Liver (tissue), 9 donors: ENCODE results near the gene SCART1. TPM values are rescaled to one million over a fixed set of nuclear protein-coding genes. Genes with fewer than 3 reads are reported as not detected.

ENCODE experiments used
- DNase-seq: peaks from one replicate; pipeline ENCODE4 v3.0.0-alpha.2; 2017; ENCODE audit warnings: low spot score
- H3K27ac ChIP-seq, 2 donors: one replicate each; pipeline ENCODE4 v1.7.0; 2013; ENCODE audit warnings: inconsistent platforms in 2 of 2, low read length in 2 of 2, control low read depth in 1 of 2, low read depth in 1 of 2, mild to moderate bottlenecking in 1 of 2
- H3K27me3 ChIP-seq, 4 donors: one replicate each; pipeline versions ENCODE4 v1.6.1 to v1.7.0; 2013; ENCODE audit warnings: low read length in 3 of 4, inconsistent platforms in 1 of 4, mild to moderate bottlenecking in 1 of 4, moderate library complexity in 1 of 4; ENCODE audit not compliant: control insufficient read depth in 4 of 4, insufficient read depth in 4 of 4
- H3K36me3 ChIP-seq, 4 donors: one replicate each; pipeline versions ENCODE4 v1.6.1 to v1.7.0; 2013; ENCODE audit warnings: low read length in 3 of 4, mild to moderate bottlenecking in 3 of 4, low read depth in 1 of 4, moderate library complexity in 1 of 4; ENCODE audit not compliant: control insufficient read depth in 4 of 4, insufficient read depth in 3 of 4
- H3K4me1 ChIP-seq, 4 donors: one replicate each; pipeline versions ENCODE4 v1.6.1 to v1.7.0; 2013; ENCODE audit warnings: low read length in 3 of 4, mild to moderate bottlenecking in 3 of 4, moderate library complexity in 1 of 4; ENCODE audit not compliant: control insufficient read depth in 4 of 4, insufficient read depth in 4 of 4
- H3K4me3 ChIP-seq, 3 donors: one replicate each; pipeline versions ENCODE4 v1.6.1 to v1.7.0; 2013; ENCODE audit warnings: low read length in 3 of 3, control low read depth in 1 of 3, low read depth in 1 of 3, mild to moderate bottlenecking in 1 of 3
- H3K9ac ChIP-seq, 2 donors: one replicate each; pipeline ENCODE4 v1.7.0; 2013; ENCODE audit warnings: low read length in 2 of 2, mild to moderate bottlenecking in 2 of 2, moderate library complexity in 2 of 2, control low read depth in 1 of 2, low read depth in 1 of 2
- H3K9me3 ChIP-seq, 4 donors: one replicate each; pipeline versions ENCODE4 v1.6.1 to v1.7.0; 2013; ENCODE audit warnings: low read length in 3 of 4; ENCODE audit not compliant: control insufficient read depth in 4 of 4
- ATF3 ChIP-seq: IDR thresholded peaks from 2 replicates; pipeline ENCODE4 v1.6.1; 2016; ENCODE audit warnings: antibody characterized with exemption
- FOXA1 ChIP-seq: IDR thresholded peaks from 2 replicates; pipeline ENCODE4 v1.6.1; 2016; ENCODE audit warnings: antibody characterized with exemption
- FOXA2 ChIP-seq: IDR thresholded peaks from 2 replicates; pipeline ENCODE4 v1.6.1; 2016; ENCODE audit warnings: antibody characterized with exemption
- GABPA ChIP-seq, 2 donors: IDR thresholded peaks in 1 of 2; conservative IDR thresholded peaks in 1 of 2; 2 replicates each; pipeline ENCODE4 v1.6.1; 2016; ENCODE audit warnings: antibody characterized with exemption in 2 of 2, mild to moderate bottlenecking in 1 of 2, moderate library complexity in 1 of 2
- HNF4A ChIP-seq, 2 donors: conservative IDR thresholded peaks; 2 replicates each; pipeline ENCODE4 v1.6.1; 2016; ENCODE audit warnings: antibody characterized with exemption in 2 of 2, mild to moderate bottlenecking in 2 of 2
- HNF4G ChIP-seq: IDR thresholded peaks from 2 replicates; pipeline ENCODE4 v1.6.1; 2016; ENCODE audit warnings: antibody characterized with exemption
- JUND ChIP-seq, 2 donors: IDR thresholded peaks; 2 replicates each; pipeline ENCODE4 v1.6.1; 2016; ENCODE audit warnings: antibody characterized with exemption in 2 of 2
- MAX ChIP-seq: IDR thresholded peaks from 2 replicates; pipeline ENCODE4 v1.6.1; 2016; ENCODE audit warnings: antibody characterized with exemption
- NR2F2 ChIP-seq: IDR thresholded peaks from 2 replicates; pipeline ENCODE4 v1.6.1; 2016; ENCODE audit warnings: antibody characterized with exemption
- RAD21 ChIP-seq, 2 donors: IDR thresholded peaks; 2 replicates each; pipeline ENCODE4 v1.6.1; 2016; ENCODE audit warnings: antibody characterized with exemption in 2 of 2, mild to moderate bottlenecking in 2 of 2
- REST ChIP-seq: IDR thresholded peaks from 2 replicates; pipeline ENCODE4 v1.6.1; 2016; ENCODE audit warnings: antibody characterized with exemption, mild to moderate bottlenecking
- RXRA ChIP-seq, 2 donors: IDR thresholded peaks; 2 replicates each; pipeline ENCODE4 v1.6.1; 2017 to 2018; ENCODE audit warnings: antibody characterized with exemption in 2 of 2, mild to moderate bottlenecking in 1 of 2
- SP1 ChIP-seq: IDR thresholded peaks from 2 replicates; pipeline ENCODE4 v1.6.1; 2018; ENCODE audit warnings: antibody characterized with exemption, mild to moderate bottlenecking
- WGBS: extraction: QIAGEN DNeasy Blood & Tissue Kit; methylation state at CpG from one replicate; pipeline ENCODE4 v1.1.7; 2013; 5-methylcytosine and 5-hydroxymethylcytosine counted together
- polyA plus RNA-seq, 2 donors: library from polyadenylated mRNA; stranded (reverse) in 1 of 2; unstranded in 1 of 2; fragments of 200-250 nt in 1 of 2; fragments of >200 nt in 1 of 2; fragmentation: Nextera tagmentation in 1 of 2; extraction: Ambion mirVana in 1 of 2; gene quantifications; one replicate each; pipeline versions ENCODE4 v1.2.1 to v1.2.3, GENCODE V29; 2013 to 2015
- total RNA-seq, 2 donors: library from RNA; depleted of rRNA; stranded (reverse); fragments of >200 nt; gene quantifications; one replicate each; pipeline ENCODE4 v1.2.3, GENCODE V29; 2014
- donor health status: healthy.
- donor health status: healthy.
- donor health status: healthy.
- donor health status: healthy.
- donor health status: healthy.

The SCART1 gene
- total and polyA plus RNA-seq, 4 donors = 0.32 to 1.1 (median 0.68) TPM

DNA sequence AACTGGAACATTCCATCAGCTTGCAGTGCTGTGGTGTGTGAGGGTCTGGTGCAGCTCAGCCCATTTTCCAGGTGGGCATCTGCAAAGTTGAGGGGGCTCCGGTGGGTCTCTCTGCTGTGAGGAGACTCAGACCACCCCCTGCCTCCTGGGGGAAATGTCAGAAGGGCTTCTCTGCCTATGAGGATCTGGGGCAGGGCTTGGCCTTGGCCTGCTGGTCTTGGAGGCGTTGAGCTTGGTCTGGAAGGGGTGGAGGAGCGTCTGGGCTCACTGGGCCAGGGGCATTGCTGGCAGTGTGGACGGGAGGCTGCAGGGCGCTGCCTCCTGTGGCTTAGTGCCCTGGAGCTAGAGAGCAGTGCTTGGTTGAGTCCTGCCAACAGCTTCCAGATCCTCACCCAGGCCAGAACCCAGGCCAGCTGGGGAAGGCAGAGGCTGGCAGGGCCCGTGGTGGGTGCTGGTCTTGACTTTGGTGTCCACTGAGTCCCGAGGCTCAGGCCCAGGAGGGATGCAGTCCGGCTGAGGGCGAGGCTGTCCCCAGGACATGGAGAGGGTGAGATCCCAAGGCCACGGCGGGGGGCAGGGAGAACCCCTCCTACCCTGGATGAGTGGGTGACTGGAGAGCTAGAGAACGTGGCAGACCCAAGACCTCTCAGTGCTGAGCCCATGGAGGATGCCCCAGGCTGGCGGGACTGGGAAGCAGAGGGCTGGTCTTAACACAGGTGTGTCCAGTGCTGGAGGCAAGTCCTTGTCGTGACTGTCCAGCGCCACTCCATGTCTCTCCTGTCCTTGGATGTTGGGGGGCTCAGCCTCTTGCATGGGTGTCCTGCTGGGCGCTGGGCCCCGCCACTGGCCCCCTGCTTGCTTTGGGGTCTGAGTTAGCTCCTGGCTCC, 32.2 kb upstream of the SCART1 start:
- peaks cover 0 to 10% (median 7%) of the 10 kb centered on the region in 4 donors for H3K36me3 ChIP-seq
- no peaks in the 10 kb centered on the region for H3K9me3 ChIP-seq
- TF ChIP-seq JUND (IDR thresholded peaks at IDR 0.05) (no peak), SP1 (no peak), HNF4G (no peak), HNF4A (conservative IDR thresholded peaks at IDR 0.05) (no peak), MAX (no peak), FOXA2 (no peak), REST (no peak), FOXA1 (no peak), NR2F2 (no peak), GABPA (IDR thresholded peaks at IDR 0.05 in 1 of 2, conservative IDR thresholded peaks at IDR 0.05 in 1 of 2) (no peak), ATF3 (no peak)
- no peak overlapping the region for H3K4me3 ChIP-seq
- peaks cover 0 to 3% (median 0%) of the 10 kb centered on the region in 4 donors for H3K27me3 ChIP-seq
- peak; percentile 32 for DNase-seq
- WGBS = 91% methylated on average over 16 of the region's 17 CpGs
- peaks cover 0 to 10% (median 4%) of the 10 kb centered on the region in 4 donors for H3K4me1 ChIP-seq
- H3K9ac ChIP-seq = no peak overlapping the region
- H3K27ac ChIP-seq = no peak overlapping the region

DNA sequence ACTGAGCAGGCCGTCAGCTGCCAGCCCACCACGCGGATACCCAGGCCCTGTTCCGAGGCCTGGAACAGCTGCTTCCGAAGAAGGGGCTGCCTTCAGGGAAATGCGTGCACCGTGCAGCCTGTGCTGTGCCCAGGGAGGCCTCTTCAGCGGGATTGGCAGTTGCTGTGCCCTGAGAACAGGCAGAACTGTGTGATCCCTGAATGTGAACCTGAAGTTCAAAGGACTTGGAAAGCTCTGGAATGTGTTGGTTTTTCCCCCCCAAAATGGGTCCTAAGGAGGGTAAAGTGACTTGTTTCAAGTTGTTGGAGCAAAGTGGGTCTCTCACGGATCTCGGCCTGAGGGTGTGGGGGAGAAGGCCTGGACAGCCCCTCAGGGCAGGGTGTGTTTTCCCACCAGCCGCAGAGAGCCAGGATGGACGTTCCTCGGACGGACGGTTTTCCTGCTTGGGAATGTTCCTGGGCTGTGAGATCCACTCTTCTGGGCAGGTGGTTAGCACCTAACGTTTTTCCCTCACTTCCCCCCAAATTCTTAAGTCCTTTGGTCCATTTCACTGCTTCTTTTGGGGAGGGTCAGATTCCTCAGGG, 31.4 kb upstream of the SCART1 start:
- H3K4me1 ChIP-seq = peaks cover 0 to 10% (median 4%) of the 10 kb centered on the region in 4 donors

More for the DNA sequence above, 31.4 kb upstream of the SCART1 start:
- no peak overlapping the region for H3K4me3 ChIP-seq
- no peak overlapping the region for H3K9ac ChIP-seq
- peaks cover 0 to 3% (median 0%) of the 10 kb centered on the region in 4 donors for H3K27me3 ChIP-seq
- no peak overlapping the region for H3K27ac ChIP-seq
- DNase-seq = no peak
- no peaks in the 10 kb centered on the region for H3K9me3 ChIP-seq
- TF ChIP-seq SP1 = no peak
- TF ChIP-seq REST = no peak
- TF ChIP-seq RAD21 (IDR thresholded peaks at IDR 0.05) = no peak
- TF ChIP-seq NR2F2 = no peak
- TF ChIP-seq RXRA (IDR thresholded peaks at IDR 0.05) = no peak
- peaks cover 0 to 10% (median 7%) of the 10 kb centered on the region in 4 donors for H3K36me3 ChIP-seq
- 88% methylated on average over 16 of the region's 16 CpGs for WGBS
